Psoas muscle (tissue), 8 donors: Measurements from ENCODE around the gene COP1. TPM values are rescaled to one million over a fixed set of nuclear protein-coding genes. Genes with fewer than 3 reads are reported as not detected.
"Not testable (repeated sequence)": the region's sequence is repeated elsewhere in the genome, so short reads cannot be mapped to it uniquely, and the experiment has no call there.

ENCODE experiments used
- ATAC-seq, 4 donors: fragments of 200-7000 bp; cut with Tn5 transposase; one replicate each; pipeline ENCODE4 v1.9.1; 2020; ENCODE audit warnings: moderate library complexity in 3 of 4, mild to moderate bottlenecking in 2 of 4
- DNase-seq, 2 donors: peaks; one replicate each; pipeline ENCODE4 v3.0.0-alpha.2; 2020
- H3K27ac ChIP-seq: fragments of 200-600 bp; one replicate; pipeline ENCODE4 v1.8.0; 2022
- H3K27me3 ChIP-seq, 3 donors: fragments of 200-600 bp in 1 of 3; one replicate each; pipeline versions ENCODE4 v1.6.1 to v1.8.0; 2013 to 2022; ENCODE audit warnings: low read length in 2 of 3, mild to moderate bottlenecking in 2 of 3, moderate library complexity in 1 of 3; ENCODE audit not compliant: insufficient read depth in 3 of 3
- H3K36me3 ChIP-seq, 2 donors: fragments of 200-600 bp in 1 of 2; one replicate each; pipeline versions ENCODE4 v1.6.1 to v1.8.0; 2013 to 2022; ENCODE audit warnings: low read depth in 1 of 2, mild to moderate bottlenecking in 1 of 2, moderate library complexity in 1 of 2; ENCODE audit not compliant: insufficient read depth in 1 of 2
- H3K4me1 ChIP-seq: fragments of 200-600 bp; one replicate; pipeline ENCODE4 v1.8.0; 2022
- H3K4me3 ChIP-seq: fragments of 200-600 bp; one replicate; pipeline ENCODE4 v1.8.0; 2022; ENCODE audit warnings: mild to moderate bottlenecking
- H3K9me3 ChIP-seq: fragments of 200-600 bp; one replicate; pipeline ENCODE4 v1.8.0; 2022
- CTCF ChIP-seq: fragments of 200-600 bp; IDR thresholded peaks from one replicate; pipeline ENCODE4 v1.8.0; 2022; ENCODE audit warnings: antibody characterized with exemption
- WGBS, 3 donors: extraction: QIAGEN DNeasy Blood & Tissue Kit; methylation state at CpG; one replicate each; pipeline versions ENCODE4 v1.1.6 to v1.1.7; 2013; 5-methylcytosine and 5-hydroxymethylcytosine counted together
- intact Hi-C, 2 donors: fragments of 100-400 bp; cut with DNase I; formaldehyde crosslinking; loops; one replicate each; pipeline versions ENCODE4 v1.11.0 to v1.14.2; 2022
- polyA plus RNA-seq, 3 donors: library from polyadenylated mRNA; stranded (reverse); fragments of 200-250 nt; gene quantifications; one replicate each; pipeline ENCODE4 v1.2.3, GENCODE V29; 2013
- total RNA-seq, 4 donors: library from RNA; stranded (reverse); fragmentation: NEBNext Ultra II Directional in 2 of 4; extraction: Animal tissue kit (Norgen Biotek cat#: 25700) in 2 of 4; gene quantifications; one replicate each; pipeline versions ENCODE4 v1.2.1 to v1.2.4, GENCODE V29; 2021 to 2023
- donor health status: healthy with polysubstance abuse.
- donor health status: DM: no; HTN: no; CAD: no; lungs with moderate emphysema.
- donor health status: Bipolar disorder and iron deficiency.
- donor health status: healthy.
- donor health status: DM: yes; HTN: yes; CAD: no.
- donor health status: DM: no; HTN: no; CAD: no.
- donor health status: DM: no; HTN: no; CAD: no.
- donor health status: DM: yes; HTN: yes; CAD: no.

COP1 gene
- total and polyA plus RNA-seq, 7 donors: 19.5 to 30.6 (median 22.7) TPM

GRCh38 chr1:176211396-176212165, 4.5 kb upstream of the COP1 start:
- H3K27me3 ChIP-seq: no peaks in the 10 kb centered on the region
- H3K27ac ChIP-seq: no peak overlapping the region
- DNase-seq (no peak), ATAC-seq (no peak)
- 90 to 100% (median 97%) methylated on average over 1 of the region's 1 CpG for WGBS, 3 donors
- peaks cover 6% of the 10 kb centered on the region for H3K4me1 ChIP-seq
- TF ChIP-seq CTCF: no peak
- intact Hi-C loops: loop anchor here in 1 of 2 donors (10.0 kb wide), 1 partner anchor 1187 kb away; the partner anchor contains the start of gene MRPS14
- H3K4me3 ChIP-seq: no peak overlapping the region
- peaks cover 0 to 2% of the 10 kb centered on the region in 2 donors for H3K36me3 ChIP-seq
- no peaks in the 10 kb centered on the region for H3K9me3 ChIP-seq

GRCh38 chr1:176208034-176208433, 948 bp upstream of the COP1 start:
- peaks cover 0 to 2% of the 10 kb centered on the region in 2 donors for H3K36me3 ChIP-seq
- no peak for TF ChIP-seq CTCF
- H3K27ac ChIP-seq: peak overlapping the region; percentile 95
- H3K27me3 ChIP-seq: no peaks in the 10 kb centered on the region
- WGBS, 3 donors: 52 to 61% (median 56%) methylated on average over 9 of the region's 9 CpGs
- no peaks in the 10 kb centered on the region for H3K9me3 ChIP-seq
- peaks cover 29% of the 10 kb centered on the region for H3K4me1 ChIP-seq
- H3K4me3 ChIP-seq: peak overlapping the region; percentile 91
- DNase-seq: no peak
- intact Hi-C loops: no loop called here
- no peak for ATAC-seq

- ATAC-seq (peak; percentile 39 to 70 (median 56)), DNase-seq (peak; percentile 27 to 54)
- intact Hi-C loops: no loop called here
- TF ChIP-seq CTCF: no peak
- Histone ChIP-seq H3K4me3 (peak overlapping the region; percentile 91), H3K27ac (peak overlapping the region; percentile 95), H3K4me1 (peaks cover 29% of the 10 kb centered on the region), H3K9me3 (no peaks in the 10 kb centered on the region), H3K27me3 (no peaks in the 10 kb centered on the region), H3K36me3 (no peaks in the 10 kb centered on the region)
- 0% methylated on average over 57 to 58 of the region's 58 CpGs for WGBS, 3 donors
Observed at GRCh38 chr1:176206006-176206960, 803 bp downstream of the COP1 start.

GRCh38 chr1:176205332-176205914, 1.7 kb downstream of the COP1 start:
- WGBS, 3 donors: 34 to 35% (median 35%) methylated on average over 5 of the region's 5 CpGs
- intact Hi-C loops: no loop called here
- H3K4me3 ChIP-seq: peak overlapping the region; percentile 91
- no peak for TF ChIP-seq CTCF
- no peaks in the 10 kb centered on the region for H3K36me3 ChIP-seq
- H3K4me1 ChIP-seq: peaks cover 34% of the 10 kb centered on the region
- ATAC-seq (no peak), DNase-seq (no peak)
- H3K27ac ChIP-seq: peak overlapping the region; percentile 95
- H3K9me3 ChIP-seq: no peaks in the 10 kb centered on the region
- H3K27me3 ChIP-seq: no peaks in the 10 kb centered on the region

- H3K36me3 ChIP-seq, H3K27me3 ChIP-seq, DNase-seq, intact Hi-C loops, H3K9me3 ChIP-seq, ATAC-seq: not testable (repeated sequence)
- H3K4me1 ChIP-seq: peaks cover 37% of the 10 kb centered on the region
- WGBS, 3 donors: 54 to 64% (median 57%) methylated on average over 9 of the region's 9 CpGs
- peak overlapping the region; percentile 91 for H3K4me3 ChIP-seq
- H3K27ac ChIP-seq: peak overlapping the region; percentile 95
Observed at GRCh38 chr1:176204655-176205054, 2.4 kb downstream of the COP1 start.
